Measurements from ENCODE around the gene EFNA4.

The EFNA4 gene

DNA sequence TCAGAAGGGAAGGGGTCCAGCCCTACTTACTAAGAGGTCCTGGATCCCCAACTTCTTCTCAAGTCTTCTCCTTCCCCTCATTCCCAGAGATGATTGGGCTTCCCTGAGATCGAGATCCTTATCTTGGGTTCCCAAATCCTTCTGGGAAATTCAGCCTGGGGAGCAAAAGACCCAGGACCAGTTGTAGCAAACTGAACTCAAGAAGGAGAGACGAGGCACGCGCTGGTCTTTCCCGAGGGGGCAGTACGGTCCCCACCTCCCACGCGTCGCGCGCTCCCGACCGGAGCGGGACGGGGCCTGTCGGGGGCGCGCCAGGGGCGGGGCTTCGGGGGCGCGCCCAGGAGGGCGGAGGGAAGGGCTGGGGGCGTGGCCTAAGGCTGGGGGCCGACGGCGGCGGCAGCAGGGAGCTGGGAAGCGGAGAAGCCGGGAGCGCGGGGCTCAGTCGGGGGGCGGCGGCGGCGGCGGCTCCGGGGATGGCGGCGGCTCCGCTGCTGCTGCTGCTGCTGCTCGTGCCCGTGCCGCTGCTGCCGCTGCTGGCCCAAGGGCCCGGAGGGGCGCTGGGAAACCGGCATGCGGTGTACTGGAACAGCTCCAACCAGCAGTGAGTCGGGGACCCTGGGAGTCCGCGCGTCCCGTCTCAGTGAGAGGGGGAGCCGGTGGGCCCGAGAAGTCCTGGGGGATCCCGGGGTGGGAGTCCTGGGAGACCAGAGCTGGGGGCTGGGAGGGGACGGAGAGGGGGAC, 15.1 kb downstream of the EFNA4 start, which contains the start of gene EFNA3:
TSS of gene EFNA3 (plus strand) at position 369 of the 741 bp plus-strand sequence. CDS start at position 474, 105 bp downstream.
- intact Hi-C loops (cut with DNase I; ENCODE audit: low total_unique reads) = no loop called here
- H3K27ac ChIP-seq = no peak within 1 kb of the TSS
- peak in 1 of 2 donors; percentile 81 for DNase-seq
- H3K9me3 ChIP-seq = no peaks in the 10 kb centered on the region
- peak within 1 kb of the TSS; percentile 41 to 56 for H3K4me3 ChIP-seq
- TF ChIP-seq, protein P1, sequence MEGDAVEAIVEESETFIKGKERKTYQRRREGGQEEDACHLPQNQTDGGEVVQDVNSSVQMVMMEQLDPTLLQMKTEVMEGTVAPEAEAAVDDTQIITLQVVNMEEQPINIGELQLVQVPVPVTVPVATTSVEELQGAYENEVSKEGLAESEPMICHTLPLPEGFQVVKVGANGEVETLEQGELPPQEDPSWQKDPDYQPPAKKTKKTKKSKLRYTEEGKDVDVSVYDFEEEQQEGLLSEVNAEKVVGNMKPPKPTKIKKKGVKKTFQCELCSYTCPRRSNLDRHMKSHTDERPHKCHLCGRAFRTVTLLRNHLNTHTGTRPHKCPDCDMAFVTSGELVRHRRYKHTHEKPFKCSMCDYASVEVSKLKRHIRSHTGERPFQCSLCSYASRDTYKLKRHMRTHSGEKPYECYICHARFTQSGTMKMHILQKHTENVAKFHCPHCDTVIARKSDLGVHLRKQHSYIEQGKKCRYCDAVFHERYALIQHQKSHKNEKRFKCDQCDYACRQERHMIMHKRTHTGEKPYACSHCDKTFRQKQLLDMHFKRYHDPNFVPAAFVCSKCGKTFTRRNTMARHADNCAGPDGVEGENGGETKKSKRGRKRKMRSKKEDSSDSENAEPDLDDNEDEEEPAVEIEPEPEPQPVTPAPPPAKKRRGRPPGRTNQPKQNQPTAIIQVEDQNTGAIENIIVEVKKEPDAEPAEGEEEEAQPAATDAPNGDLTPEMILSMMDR (IDR thresholded peaks at IDR 0.05) = no peak
- no peaks in the 10 kb centered on the region for H3K36me3 ChIP-seq
- peaks cover 9 to 48% of the 10 kb centered on the region in 2 donors for H3K27me3 ChIP-seq
- peaks cover 0 to 61% (median 44%) of the 10 kb centered on the region in 4 donors for H3K4me1 ChIP-seq

DNA sequence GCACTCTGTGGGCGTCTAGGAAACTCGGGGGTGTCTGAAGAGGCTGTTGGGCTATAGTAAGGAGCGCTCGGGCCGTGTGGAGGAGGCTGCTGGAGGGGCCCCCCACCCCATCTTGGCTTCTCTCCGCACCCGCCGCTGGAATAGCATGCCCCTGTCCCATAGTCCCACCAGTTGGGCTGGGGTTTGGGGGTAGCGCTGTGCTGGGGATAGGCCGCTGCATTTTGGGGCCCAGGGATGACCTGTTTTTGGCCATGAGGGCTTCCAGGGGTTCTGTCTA, 15.6 kb downstream of the EFNA4 start:
- Histone ChIP-seq H3K27ac (no peak overlapping the region), H3K27me3 (peaks cover 9 to 54% of the 10 kb centered on the region in 2 donors), H3K36me3 (no peaks in the 10 kb centered on the region), H3K4me3 (peak overlapping the region; percentile 41 to 56), H3K4me1 (peaks cover 0 to 66% (median 45%) of the 10 kb centered on the region in 4 donors), H3K9me3 (no peaks in the 10 kb centered on the region)
- TF ChIP-seq, protein P1 (IDR thresholded peaks at IDR 0.05) = no peak
- intact Hi-C loops (cut with DNase I; ENCODE audit: low total_unique reads) = no loop called here
- no peak for DNase-seq

DNA sequence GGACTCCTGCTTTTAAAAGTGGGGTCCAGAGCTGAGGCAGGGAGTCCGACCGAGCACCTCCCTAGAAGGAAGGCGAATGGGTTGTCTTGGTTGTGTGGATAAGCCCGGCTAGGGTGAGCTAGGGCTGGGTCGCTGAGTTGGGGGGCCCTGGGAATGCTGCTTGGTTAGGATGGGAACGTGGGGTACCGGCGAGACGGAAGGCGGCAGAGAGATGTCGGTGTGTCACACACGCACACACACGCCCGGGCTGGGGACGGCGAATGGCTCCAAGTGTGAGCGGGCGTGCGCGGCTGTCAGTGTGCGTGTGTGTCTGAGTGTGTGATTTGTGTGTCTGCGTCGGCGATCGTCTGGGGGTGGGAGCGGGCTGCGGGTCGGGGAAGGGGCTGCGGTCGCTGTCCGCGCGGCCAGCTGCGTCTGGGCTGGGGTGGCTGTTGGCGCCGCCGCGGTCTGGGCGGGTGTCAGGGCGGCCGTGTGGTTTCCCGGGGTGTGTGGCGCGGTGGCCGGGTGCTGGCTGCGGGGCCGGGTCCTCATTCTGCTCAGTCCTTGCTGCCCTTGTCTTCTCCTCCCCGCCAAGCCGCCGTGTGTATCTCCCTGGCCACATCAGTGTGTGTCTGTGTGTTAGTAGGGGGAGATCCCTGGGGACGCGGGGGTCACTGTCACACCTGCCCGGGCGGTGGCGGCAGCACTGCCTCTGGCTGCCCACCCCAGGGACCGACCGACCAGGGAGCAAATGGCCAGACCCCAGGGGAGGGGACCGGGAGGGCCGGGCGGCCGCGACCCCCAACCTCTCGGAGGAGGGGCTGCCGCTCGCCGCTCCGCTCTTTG, 16.2 kb downstream of the EFNA4 start:
- no peaks in the 10 kb centered on the region for H3K9me3 ChIP-seq
- no peak for DNase-seq
- H3K36me3 ChIP-seq = no peaks in the 10 kb centered on the region
- intact Hi-C loops (cut with DNase I; ENCODE audit: low total_unique reads) = no loop called here
- H3K4me1 ChIP-seq = peaks cover 0 to 71% (median 50%) of the 10 kb centered on the region in 4 donors
- TF ChIP-seq, protein P1 (IDR thresholded peaks at IDR 0.05) = no peak
- H3K27me3 ChIP-seq = peaks cover 9 to 57% of the 10 kb centered on the region in 2 donors
- H3K27ac ChIP-seq = no peak overlapping the region
- H3K4me3 ChIP-seq = peak overlapping the region in 1 of 2 donors; percentile 56

DNA sequence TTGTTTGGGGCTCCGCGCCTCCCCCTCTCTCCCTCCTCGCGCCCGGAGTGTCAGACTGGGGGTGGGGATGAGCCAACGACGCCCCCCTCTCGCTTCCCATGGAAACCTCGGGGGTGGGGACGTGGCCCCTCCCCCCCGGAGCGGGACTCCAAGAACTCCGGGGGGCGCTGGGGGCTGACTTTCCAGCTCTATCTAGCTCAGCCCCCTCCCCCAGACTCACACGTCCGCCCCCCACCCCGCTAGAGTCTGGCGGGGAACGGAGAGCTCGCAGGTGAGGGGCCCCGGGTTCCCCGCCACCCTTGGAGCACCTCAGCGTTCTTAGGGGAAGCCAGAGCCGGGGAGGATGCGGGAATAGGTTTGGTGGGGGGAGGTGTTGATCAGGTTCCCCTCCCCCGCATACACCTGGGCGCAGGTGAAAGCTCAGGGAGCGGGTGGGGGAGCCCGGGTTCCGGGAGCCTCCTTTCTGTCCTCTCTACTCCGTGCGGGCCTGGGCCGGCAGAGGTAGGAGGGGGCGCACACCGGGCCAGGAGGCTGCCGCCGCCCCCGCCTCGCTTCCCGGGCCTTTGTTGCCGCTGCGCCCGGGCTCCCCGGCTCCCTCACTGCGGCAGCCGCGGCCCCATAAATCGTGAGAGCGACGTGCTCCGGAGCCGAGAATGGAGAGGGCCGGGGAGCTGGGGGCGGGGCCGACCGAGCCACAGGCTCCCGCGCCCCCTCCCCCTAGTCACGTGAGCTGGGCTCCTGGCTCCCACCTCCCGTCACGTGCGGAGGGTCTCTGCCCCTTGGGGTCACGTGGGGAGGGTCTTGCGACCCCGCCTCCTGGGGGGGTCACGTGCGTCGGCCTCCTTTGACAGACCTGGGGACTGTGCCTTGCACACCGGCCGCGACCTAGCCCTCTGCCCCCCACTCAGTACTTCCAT, 17.0 kb downstream of the EFNA4 start:
- Histone ChIP-seq H3K27ac (no peak overlapping the region), H3K27me3 (peaks cover 9 to 57% of the 10 kb centered on the region in 2 donors), H3K4me1 (peaks cover 0 to 74% (median 51%) of the 10 kb centered on the region in 4 donors), H3K9me3 (no peaks in the 10 kb centered on the region), H3K4me3 (peak overlapping the region in 1 of 2 donors; percentile 56), H3K36me3 (no peaks in the 10 kb centered on the region)
- DNase-seq = no peak
- intact Hi-C loops (cut with DNase I; ENCODE audit: low total_unique reads) = no loop called here
- TF ChIP-seq, protein P1 (IDR thresholded peaks at IDR 0.05) = no peak

Measured in tibial artery (tissue), 4 donors.